HG03460 (cell line): ENCODE measurements around the gene FADS6.
A peak's percentile ranks its signal among the peaks of the same experiment; 100 is the strongest.

Source experiments
- ATAC-seq: cut with Tn5 transposase; IDR thresholded peaks from one replicate; pipeline ENCODE4 v1.9.1; 2021; ENCODE audit not compliant: unreplicated experiment

The FADS6 gene

GRCh38 chr17:74892013-74892841, 1.2 kb downstream of the FADS6 start:
- no peak for ATAC-seq

- ATAC-seq, result no peak
Measured at GRCh38 chr17:74890554-74890953, 2.9 kb downstream of the FADS6 start.

GRCh38 chr17:74888469-74888868, 5.0 kb downstream of the FADS6 start:
- no peak for ATAC-seq

DNA sequence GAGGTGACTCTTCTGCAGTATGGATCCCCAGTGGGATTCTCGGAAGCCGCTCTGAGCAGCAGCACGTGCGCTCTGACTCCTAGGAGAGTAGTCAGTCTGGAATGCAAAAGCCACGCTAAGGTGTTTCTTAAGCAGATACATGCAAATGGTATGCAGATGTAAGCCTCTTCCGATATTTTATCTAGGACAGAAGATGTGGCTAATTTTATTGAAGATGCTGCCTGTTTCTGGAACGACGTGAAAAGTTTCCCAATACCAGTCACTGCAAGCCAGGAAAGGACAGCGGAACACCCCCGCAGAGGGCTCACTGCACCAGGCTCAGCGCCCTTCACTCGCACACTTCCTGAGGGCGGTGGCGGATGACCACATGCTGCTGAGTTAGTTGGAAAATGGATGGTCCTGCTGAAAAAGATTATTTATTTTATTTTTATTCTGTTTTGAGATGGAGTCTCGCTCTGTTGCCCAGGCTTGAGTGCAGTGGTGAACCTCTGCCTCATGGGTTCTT, 10.1 kb downstream of the FADS6 start:
- ATAC-seq, result no peak

- ATAC-seq, result no peak
Measured at GRCh38 chr17:74882517-74883240, 10.8 kb downstream of the FADS6 start.

DNA sequence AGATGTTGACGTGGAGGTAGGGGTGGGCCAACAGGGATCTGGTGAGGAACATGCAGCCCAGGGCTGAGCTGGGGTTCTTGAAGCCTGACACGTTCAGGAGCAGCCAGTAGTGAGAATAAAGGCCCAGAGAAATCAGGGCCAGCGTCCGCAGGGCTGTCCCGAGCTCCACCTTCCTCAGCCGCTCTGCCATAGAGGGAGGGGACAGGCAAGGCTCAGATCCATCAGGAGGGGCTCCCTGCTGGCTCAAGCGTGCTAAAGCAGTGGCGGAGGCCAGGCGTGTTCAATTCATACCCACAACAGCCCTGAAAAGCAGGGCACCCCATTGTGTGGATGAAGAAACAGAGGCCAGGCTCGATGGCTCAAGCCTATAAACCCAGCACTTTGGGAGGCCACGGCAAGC, 12.4 kb downstream of the FADS6 start:
- ATAC-seq, result no peak

GRCh38 chr17:74879308-74879707, 14.1 kb downstream of the FADS6 start:
- no peak for ATAC-seq

GRCh38 chr17:74878658-74879057, 14.8 kb downstream of the FADS6 start:
- ATAC-seq, result no peak

GRCh38 chr17:74877592-74878548, 15.6 kb downstream of the FADS6 start:
- no peak for ATAC-seq

- ATAC-seq, result no peak
Measured at GRCh38 chr17:74875977-74876593, 17.3 kb downstream of the FADS6 start.

DNA sequence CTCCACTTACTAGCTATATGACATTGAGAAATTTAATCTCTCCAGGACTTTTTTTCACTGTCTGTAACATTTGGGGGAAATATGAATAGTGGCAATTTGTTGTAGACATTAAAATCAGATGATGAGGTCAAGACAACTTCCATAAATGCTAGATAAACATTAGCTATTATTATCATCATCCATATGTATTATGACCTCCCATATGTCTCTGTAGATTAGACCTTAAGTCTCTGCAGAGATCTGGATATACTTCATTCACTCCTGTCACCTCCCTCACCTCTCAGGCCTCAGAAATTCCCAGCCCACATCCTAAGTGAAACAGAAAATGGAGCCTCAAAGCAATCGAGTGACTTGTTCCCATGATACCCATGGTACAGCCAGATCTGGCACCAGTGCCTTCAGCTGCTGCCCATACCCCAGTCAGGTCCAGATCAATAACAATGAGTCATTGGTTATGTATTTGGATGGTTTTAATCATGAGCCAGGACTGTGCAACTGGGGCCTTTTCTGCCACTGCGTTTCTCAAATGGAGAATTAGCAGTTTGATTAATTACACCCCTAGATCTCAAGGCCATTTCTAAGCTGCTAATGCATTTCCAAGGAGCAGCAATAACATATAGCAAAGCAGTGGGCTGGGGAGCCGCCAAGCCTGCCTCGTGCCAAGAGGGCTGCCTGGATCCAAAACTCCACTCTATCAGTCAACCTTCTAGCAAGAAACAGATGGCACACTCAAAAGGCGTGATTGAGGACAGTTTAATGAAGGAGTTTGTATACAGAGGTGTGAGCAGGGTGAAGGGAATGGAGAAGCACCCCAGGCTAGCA, 18.1 kb downstream of the FADS6 start:
- ATAC-seq, result no peak

DNA sequence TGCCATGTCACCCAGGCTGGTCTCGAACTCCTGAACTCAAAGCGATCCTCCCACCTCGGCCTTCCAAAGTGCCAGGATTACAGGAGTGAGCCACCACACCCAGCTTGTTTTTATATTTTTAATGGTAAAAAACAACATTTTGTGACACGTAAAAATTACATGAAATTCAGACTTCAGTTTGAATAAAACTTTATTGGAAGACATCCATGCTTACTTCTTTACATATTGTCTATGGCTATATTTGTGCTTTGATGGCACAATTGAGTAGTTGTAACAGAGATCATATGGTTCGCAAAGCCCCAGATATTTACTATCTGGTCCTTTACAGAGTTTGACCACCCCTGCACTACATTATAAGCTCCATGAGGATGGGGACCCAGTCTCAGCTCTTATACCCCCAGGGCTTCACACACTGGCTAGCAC, 18.8 kb downstream of the FADS6 start:
- ATAC-seq, result no peak

- ATAC-seq, result no peak
Measured at GRCh38 chr17:74873874-74874614, 19.4 kb downstream of the FADS6 start.

GRCh38 chr17:74873037-74873873, 20.2 kb downstream of the FADS6 start:
- peak; percentile 87 for ATAC-seq

- peak; percentile 23 for ATAC-seq
Measured at GRCh38 chr17:74872313-74873036, 21.0 kb downstream of the FADS6 start, which contains the start of gene FDXR. FDXR (minus strand) TSS chr17:74872994; CDS start chr17:74872944, 50 bp downstream.

- no peak for ATAC-seq
Measured at GRCh38 chr17:74871356-74872076, 21.9 kb downstream of the FADS6 start.

DNA sequence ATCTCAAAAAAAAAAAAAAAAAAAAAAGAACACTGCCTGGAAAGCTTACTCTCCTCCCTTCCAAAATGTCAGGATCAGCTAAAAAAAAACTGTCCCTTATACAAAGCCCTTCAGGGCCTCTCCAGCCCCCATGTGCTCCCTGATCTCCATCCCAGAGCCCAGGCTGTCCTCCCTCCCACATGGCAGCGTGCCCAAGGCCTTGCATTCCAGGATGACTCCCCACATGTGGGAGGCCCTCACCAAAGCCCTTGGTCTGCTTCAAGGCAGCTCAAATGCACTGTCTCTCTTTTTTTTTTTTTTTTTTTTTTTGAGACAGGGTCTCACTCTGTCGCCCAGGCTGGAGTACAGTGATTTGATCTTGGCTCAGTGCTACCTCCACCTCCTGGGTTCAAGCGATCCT, 22.9 kb downstream of the FADS6 start:
- no peak for ATAC-seq
